Bronchial epithelial cell (primary cell): ENCODE results near the gene RBM38. TPM values are rescaled to one million over a fixed set of nuclear protein-coding genes. Genes with fewer than 3 reads are reported as not detected.

Experiments
- DNase-seq: peaks from one replicate; pipeline ENCODE4 v3.0.0-alpha.2; 2010; ENCODE audit warnings: low read depth
- FAIRE-seq: peaks from 2 replicates; lab custom pipeline; 2011; peaks lifted over from hg19 to GRCh38; lab: Jason Lieb, UNC
- H3K27me3 ChIP-seq: 2 replicates; pipeline ENCODE4 v1.5.1; 2011; ENCODE audit warnings: low read length; ENCODE audit not compliant: control insufficient read depth, insufficient read depth
- H3K36me3 ChIP-seq: 2 replicates; pipeline ENCODE4 v1.5.1; 2011; ENCODE audit warnings: low read length; ENCODE audit not compliant: control insufficient read depth, insufficient read depth
- H3K4me3 ChIP-seq: 2 replicates; pipeline ENCODE4 v1.5.1; 2011; ENCODE audit warnings: mild to moderate bottlenecking, low read depth, low read length, control low read depth
- CTCF ChIP-seq: IDR thresholded peaks from 2 replicates; pipeline ENCODE4 v1.5.1; 2011; ENCODE audit warnings: mild to moderate bottlenecking, moderate library complexity, low read length, control low read depth, inconsistent platforms; ENCODE audit not compliant: insufficient read depth, severe bottlenecking
- total RNA-seq: library from RNA; depleted of rRNA; stranded (reverse); fragments of >200 nt; gene quantifications from 2 replicates; pipeline ENCODE4 v1.2.1, GENCODE V29; 2014

RBM38 gene
- total RNA-seq, 1 donor from 2014 or later, result 6.8 TPM

GRCh38 chr20:57451795-57452661 is 60.8 kb downstream of the RBM38 start:
- Histone ChIP-seq H3K27me3 (peaks cover 4% of the 10 kb centered on the region), H3K4me3 (no peak overlapping the region), H3K36me3 (no peaks in the 10 kb centered on the region)
- no peak for FAIRE-seq
- no peak for TF ChIP-seq CTCF
- DNase-seq, result no peak

GRCh38 chr20:57455386-57455785 is 64.2 kb downstream of the RBM38 start:
- no peak for DNase-seq
- no peak overlapping the region for H3K4me3 ChIP-seq
- peaks cover 6% of the 10 kb centered on the region for H3K27me3 ChIP-seq
- H3K36me3 ChIP-seq, result no peaks in the 10 kb centered on the region
- TF ChIP-seq CTCF, result no peak
- no peak for FAIRE-seq

- no peak overlapping the region for H3K4me3 ChIP-seq
- FAIRE-seq (no peak), DNase-seq (no peak)
- no peaks in the 10 kb centered on the region for H3K36me3 ChIP-seq
- peaks cover 6% of the 10 kb centered on the region for H3K27me3 ChIP-seq
- TF ChIP-seq CTCF, result no peak
These were observed 64.9 kb downstream of the RBM38 start for GRCh38 chr20:57456116-57456515.

GRCh38 chr20:57457243-57458095 is 66.3 kb downstream of the RBM38 start:
- no peak for DNase-seq
- no peak for FAIRE-seq
- Histone ChIP-seq H3K4me3 (no peak overlapping the region), H3K27me3 (peaks cover 3% of the 10 kb centered on the region), H3K36me3 (no peaks in the 10 kb centered on the region)
- no peak for TF ChIP-seq CTCF

- Histone ChIP-seq H3K4me3 (no peak overlapping the region), H3K27me3 (peaks cover 3% of the 10 kb centered on the region), H3K36me3 (no peaks in the 10 kb centered on the region)
- DNase-seq (no peak), FAIRE-seq (no peak)
- TF ChIP-seq CTCF, result no peak
These were observed 67.4 kb downstream of the RBM38 start for GRCh38 chr20:57458400-57459160.

Other genes with a start within 250 kb of the RBM38 start
- gene BMP7, start 124.8 kb upstream of the RBM38 start, total RNA-seq, result not detected in 2 replicates
- gene SPO11, start 61.6 kb upstream of the RBM38 start, total RNA-seq, result not detected in 2 replicates
- gene RAE1, start 40.1 kb upstream of the RBM38 start, total RNA-seq, result 21.6 and 25.1 TPM in 2 replicates
- not detected in 2 replicates for gene CTCFL, start 133.7 kb downstream of the RBM38 start, total RNA-seq
- not detected in 2 replicates for gene PCK1, start 169.7 kb downstream of the RBM38 start, total RNA-seq
- gene ZBP1, start 229.0 kb downstream of the RBM38 start, total RNA-seq, result not detected in 2 replicates